ENCODE results near the gene ZNF660. TPM values are rescaled to one million over a fixed set of nuclear protein-coding genes. Genes with fewer than 3 reads are reported as not detected.
"Not testable (repeated sequence)": the region's sequence is repeated elsewhere in the genome, so short reads cannot be mapped to it uniquely, and the experiment has no call there.

Gene ZNF660
- 0.16 TPM for total RNA-seq

DNA sequence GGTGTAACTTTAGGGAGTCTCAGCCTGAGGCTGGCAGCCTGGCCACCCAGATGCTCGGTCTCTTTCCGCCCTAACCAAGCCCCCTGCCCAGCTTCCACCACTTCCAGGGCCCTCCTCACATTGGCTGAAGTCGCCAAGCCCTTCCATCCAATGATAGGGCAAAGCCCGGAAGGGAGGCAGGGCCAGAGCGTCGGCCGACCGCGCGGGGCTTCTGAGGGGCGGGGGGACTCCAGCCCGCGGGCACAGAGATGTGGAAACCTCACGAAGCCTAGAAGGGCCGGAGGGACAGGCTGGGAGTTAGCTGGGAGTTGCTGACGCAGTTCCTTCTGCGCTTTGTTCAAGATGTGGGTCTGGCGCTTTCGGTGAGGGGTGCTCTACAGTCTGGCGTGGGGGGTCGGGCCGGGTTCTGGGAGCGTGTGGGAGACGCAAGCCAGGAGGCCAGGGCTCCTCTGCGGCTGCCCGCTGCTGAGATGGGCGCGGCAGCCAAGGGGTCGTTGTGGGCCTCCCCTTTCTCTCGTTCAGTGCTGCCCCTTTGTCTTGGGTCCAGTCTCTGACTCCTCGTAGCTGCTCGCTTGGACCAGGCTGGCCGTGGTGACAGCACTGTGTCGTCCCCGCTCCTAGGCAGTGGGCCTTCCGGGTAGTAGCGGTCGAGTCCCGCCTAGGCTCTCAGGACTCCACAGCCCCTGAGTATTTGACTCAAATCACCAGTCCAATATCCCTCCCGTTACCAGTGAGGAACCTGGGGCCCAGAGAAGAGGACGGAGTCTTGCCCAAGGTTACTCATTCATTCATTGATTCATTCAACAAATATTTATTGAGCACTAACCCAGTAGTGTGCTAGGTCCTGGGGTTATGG is at the start of gene ZNF660:
TSS of gene ZNF660 (plus strand) at position 319 of the 856 bp plus-strand sequence. CDS start 9,230 bp downstream, outside the sequence.
- ATAC-seq = peak; percentile 58

DNA sequence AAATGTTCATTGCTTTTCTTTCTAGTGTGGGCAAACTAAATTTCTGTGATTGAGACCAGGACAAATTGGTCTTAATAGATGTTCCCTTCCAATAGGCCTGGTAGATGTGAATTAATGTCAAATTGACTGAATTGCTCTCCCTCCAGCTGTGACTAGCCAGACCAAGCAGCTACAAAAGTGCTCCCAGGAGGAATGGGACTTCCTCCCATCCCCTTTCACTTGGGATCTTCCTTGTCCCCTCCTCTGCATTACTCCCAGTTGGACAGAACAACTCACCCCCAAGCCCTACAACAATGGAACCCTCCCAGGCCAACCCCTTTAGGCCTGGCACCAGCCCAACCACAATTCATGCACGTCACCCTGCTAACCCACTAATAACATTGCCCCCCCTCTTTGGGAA is 49.4 kb upstream of the ZNF660 start:
- no peak for ATAC-seq

DNA sequence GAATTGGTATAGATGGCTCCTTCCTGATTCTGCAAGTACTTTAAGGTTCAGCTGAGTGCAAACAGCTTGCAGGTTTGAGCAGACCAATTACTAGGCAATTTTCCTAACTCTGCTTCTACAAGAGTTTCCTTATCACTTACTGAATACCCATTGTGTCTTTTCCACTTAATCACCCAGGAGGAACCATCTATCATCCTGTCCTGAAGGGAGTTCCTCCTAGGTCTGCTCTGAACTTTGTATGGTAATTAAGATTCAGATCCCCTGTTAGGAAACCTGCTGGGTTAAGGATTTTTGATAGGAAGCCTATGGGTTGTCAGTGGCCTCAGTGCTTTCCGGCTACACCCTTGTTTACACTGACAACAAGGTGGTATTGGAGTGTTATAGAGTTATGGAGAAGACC is 40.0 kb upstream of the ZNF660 start:
- ATAC-seq = not testable (repeated sequence)

DNA sequence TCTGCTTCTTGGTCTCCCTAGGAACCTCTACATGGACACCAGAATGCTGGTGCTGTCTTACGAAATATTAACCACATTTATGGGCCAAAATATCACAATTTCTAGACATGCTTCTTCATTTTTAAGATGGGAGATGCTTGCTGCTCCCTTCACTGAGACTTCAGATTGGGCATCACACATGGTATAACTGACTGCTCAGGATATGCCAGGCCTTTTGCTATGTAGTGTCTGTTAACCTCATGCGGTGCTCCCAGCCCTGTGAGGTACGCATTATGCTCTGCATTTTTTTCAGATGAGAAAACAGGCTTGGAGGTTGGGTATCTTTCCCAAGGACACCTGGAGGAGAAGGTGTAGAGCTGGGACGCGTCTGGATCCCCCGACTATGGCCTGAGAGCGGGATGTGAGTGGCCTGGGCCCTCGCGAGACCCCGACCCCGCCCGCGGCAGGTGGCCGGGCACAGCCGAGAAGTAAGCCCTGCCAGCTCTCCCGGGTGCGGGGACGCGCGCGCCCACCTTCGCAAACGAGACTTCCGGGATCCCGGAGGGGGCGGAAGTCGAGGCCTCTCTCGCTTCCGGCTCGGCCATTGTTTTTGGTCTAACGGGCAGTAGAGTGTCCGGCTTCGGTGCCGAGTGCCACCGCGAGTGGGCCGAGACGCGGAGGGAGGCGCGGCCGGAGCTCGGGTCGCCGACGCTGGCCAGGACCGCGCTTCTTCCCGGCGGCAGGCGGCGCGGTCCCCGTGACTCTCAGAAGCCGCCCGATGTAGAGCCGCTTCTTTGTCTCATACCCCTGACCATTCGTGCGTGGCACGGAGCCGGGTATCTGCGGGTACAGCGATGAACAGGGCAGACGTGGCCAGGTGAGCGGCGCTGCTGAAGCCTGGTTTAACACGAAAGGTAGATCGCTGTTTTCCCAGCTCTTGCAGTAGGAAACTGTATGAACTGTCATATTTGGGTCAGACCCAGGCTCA is 29.9 kb upstream of the ZNF660 start, which contains the start of gene ZKSCAN7:
TSS of gene ZKSCAN7 (plus strand) at position 568 of the 967 bp plus-strand sequence. CDS start 1,855 bp downstream, outside the sequence.
- peak; percentile 50 for ATAC-seq

DNA sequence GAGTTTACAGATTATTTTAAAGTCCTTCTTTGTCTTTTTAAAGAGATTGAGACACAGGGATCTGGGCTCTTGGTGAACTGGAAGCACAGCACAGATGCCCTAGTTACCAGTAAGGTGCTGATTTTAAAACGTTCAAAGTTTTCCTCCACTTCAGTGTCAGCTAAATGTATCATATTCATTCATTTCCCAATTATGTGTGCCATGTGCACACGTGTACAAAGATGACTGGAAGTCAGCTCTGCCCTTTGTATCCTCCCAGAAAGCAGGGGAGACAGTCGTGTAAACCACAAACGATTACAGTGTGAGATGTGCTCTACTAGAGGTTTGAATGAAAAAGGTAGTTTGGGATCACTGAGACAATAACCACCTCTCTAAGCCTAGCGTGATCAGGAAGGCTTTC is 29.0 kb upstream of the ZNF660 start:
- ATAC-seq = no peak

DNA sequence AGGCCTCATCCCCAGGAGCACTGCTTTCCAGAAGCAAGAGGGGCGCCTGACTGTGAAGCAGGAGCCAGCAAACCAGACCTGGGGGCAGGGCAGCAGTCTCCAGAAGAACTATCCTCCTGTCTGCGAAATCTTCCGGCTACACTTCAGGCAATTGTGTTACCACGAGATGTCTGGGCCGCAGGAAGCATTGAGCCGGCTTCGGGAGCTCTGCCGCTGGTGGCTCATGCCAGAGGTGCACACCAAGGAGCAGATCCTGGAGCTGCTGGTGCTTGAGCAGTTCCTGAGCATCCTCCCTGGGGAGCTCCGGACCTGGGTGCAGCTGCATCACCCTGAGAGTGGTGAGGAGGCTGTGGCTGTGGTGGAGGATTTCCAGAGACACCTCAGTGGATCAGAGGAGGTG is 27.7 kb upstream of the ZNF660 start:
- ATAC-seq = no peak

DNA sequence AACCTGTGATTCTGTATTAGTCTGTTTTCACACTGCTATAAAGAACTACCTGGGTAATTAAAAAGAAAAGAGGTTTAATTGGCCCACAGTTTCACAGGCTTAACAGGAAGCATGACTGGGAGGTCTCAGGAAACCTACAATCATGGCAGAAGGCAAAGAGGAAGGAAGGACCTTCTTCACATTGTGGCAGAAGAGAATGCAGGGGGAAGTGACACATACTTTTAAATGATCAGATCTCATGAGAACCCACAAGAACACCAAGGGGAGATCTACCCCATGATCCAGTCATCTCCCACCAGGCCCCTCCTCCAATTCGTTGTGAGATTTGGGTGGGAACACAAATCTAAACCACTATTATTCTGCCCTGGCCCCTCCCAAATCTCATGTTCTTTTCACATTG is 23.7 kb upstream of the ZNF660 start:
- ATAC-seq = no peak

DNA sequence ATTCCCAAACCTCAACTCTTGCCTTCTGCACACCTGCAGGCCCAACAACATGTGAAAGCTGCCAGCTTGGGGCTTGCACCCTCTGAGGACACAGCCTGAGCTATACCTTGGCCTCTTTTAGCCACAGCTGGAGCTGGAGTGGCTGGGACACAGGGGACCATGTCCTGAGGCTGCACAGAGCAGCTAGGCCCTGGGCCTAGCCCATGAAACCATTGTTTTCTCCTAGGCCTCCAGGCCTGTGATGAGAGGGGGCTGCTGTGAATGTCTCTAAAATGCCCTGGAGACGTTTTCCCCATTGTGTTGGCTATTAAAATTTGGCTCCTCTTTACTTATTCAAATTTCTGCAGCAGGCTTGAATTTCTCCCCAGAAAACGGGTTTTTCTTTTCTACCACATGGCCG is 22.6 kb upstream of the ZNF660 start:
- ATAC-seq = no peak

DNA sequence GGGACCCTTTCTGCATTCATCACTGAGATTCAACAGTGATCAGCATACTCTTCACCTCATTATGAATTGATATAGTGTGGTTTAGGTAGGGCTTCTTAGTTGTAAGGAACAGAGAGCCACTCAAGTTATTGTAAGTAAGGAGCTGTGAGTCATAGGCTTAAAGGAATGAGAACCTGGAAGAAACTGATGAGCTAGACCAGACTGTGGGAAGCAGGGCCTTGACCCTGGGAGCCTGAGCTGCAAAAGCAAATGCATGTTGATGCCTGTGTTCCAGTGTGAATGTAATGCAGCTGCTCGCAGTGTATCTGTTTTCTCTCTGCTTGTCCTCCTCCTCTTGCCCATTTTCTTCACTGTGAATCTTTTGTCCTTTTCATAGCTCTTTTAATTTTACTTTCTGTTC is 16.2 kb upstream of the ZNF660 start:
- ATAC-seq = no peak

DNA sequence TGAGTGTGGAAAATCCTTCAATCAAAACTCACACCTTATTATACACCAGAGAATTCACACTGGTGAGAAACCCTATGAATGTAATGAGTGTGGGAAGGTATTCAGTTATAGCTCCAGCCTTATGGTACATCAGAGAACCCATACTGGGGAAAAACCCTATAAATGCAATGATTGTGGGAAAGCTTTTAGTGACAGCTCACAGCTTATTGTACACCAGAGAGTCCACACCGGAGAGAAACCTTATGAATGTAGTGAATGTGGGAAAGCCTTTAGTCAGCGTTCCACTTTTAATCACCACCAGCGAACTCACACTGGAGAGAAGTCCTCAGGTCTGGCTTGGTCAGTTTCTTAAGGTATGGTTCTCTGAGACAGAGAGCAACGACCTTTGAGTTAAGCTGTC is 13.7 kb upstream of the ZNF660 start:
- ATAC-seq = no peak

DNA sequence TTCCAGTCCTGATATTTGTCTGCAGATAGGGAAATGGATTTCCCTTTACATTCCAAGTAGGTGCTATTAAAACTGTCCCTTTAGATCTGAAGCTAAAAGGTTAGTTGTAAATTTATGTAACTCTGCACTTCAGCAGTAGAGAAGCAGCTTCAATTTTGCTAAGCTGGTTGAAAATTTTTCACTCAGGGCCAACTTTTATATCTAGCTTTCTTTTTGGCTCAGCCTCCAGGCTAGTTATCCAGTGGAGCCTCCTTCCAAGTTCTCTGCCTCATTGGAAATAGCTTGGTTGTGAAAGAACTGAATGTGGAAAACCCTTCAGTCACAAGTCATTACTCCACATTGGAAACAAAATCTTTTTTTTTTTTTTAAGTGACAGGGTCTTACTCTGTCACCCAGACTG is 8.2 kb upstream of the ZNF660 start:
- no peak for ATAC-seq

DNA sequence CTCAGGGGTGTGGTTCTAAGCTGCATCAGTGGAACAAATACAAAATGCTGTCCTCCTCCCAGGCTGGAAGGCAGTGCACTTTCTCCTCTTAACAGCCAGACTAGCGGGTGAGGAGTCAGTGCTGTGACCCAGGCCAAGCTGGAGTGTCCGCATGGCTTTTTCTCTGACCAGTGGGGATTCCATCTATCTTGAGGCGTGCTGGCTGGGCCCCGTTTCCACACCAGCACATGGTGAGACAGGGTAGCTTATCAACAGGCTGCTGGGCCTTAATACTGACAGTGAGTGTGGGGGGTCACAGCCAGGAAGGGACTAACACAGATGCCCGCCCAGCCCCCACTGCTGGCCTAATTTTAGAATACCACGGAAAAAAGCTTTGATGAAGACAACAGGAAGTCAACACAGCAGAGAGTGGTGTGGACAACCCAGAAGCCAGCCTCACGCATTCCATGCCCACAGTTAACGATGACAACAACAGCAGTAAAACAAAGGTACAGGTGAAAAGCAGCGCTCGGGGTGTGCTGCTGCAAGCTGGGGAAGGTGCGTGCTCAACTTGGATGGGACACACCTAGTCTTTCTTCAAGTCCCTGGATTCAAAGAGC is 7.3 kb upstream of the ZNF660 start:
- ATAC-seq = not testable (repeated sequence)

DNA sequence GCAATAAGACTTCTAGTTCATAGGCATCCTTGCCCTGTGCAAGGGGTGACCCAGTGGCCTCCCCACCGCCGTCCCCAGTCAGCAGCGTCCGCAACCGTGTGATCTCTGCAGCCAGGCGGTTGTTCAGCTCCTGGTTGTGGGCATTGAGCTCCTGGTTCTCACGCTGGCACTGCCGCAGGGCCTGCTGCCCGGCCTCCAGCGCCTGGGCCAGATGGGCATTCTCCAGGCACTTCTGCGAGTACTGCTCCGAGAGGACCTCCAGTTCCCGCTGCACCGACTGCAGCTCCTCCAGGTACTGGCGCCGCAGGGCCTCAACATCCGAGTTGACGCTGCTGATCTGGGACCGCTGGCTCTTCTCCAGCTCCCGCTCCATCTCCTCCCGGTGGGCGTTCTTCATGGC is 6.4 kb upstream of the ZNF660 start:
- not testable (repeated sequence) for ATAC-seq

DNA sequence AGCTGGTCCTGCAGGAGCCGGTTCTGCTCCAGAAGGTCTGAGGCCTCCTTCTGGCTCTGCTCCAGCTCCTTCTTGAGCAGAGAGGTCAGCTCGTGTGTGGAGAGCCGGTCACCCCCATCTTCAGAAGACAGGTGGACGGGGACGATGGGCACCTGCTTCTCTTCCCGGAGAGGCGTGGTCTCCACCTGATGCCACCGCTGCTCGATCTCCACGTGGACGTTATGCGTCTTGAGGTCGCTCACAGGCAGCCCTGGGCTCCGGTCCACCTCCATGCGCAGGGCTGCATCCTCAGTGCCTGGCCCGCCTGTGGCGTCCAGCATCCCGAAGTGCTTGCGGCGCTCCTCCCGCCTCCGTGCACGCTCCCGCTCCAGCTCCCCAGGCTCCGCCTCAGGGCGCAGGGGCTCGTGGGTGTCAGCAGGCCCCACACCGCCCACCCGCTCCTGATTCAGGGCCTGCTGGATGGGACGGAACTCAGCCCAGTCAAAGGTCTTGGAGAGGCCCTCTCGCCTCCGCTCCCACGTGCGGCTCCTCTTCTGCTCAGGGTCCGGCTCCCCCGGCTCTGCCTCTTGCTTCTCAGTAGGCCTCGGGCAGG is 5.7 kb upstream of the ZNF660 start:
- ATAC-seq = not testable (repeated sequence)

DNA sequence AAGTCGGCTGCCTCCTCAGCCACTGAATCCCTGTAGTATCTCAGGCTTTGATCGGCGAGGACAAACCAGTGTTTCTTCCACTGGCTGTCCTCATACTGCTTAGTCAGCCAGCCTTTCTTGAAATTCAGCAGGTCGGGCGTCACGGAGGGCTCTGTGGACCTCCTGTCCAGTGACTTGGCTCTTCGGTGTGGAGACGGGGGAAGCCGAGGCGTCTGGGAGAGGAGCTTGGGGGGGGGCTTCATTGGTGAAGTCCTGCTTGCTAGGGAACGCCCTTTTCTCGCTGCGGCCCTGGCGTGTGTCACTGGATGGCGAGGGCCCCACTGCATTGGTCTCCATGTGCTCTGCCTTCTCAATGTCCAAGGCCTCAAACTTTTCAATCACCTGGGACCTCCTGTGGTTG is 5.0 kb upstream of the ZNF660 start:
- not testable (repeated sequence) for ATAC-seq

DNA sequence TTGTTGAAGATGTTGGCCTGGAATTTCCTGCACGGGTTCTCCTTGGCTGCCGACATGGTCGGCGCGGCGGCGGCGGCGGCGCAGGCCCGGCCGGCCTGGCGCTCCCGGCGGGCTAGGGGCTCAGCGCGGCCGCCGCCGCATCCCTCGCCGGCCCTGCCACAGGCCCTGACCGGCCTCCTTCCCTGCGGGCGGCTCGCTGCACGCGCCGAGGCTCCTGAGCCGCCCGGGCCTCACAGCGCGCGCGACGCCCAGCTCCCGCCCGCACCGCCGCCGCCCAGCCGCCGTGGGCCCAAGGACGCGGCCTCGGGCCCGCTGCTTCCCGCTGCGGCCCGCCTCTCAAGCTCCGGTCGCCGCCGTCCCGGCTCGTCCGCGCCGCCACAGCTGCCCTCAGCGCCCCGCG is 3.8 kb upstream of the ZNF660 start:
- not testable (repeated sequence) for ATAC-seq

DNA sequence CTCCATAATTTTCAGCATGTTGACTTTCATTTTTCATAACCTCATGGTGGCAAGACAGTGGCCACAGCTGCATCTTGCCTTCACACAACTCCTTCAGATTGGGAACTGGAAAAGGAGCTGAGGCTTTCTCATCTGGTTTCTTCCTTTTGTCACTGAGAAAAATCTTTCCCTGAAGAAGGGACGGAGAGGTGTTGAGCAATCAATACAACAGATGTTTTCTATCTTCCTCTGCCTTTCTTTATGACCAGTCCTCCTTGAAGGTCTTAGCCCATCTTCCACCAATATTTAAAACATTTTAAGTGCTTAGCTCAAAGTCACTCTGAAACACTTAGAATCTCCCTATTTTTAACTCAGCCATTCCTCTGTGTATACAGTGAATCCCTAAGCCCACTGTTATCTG is 11.9 kb downstream of the ZNF660 start:
- ATAC-seq = no peak

DNA sequence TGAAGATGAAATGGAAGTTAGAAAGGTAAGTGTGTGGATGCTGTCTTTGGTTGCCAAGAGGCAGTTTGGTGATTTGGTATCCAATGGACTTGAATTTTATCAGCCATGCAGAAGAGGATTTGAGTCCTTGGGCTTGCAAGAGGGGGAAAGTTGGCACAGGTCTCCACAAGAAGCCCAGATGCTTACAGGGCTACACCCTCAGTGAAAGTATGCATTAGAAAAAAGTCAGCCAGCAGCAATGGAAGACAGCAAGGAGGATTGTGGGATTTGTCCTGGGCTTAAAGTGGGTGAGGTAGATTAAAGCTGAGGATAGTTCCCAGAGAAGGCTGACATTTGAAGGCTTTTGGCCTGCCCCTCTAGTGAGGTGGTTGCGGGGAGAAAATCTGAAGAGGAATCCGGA is 17.0 kb downstream of the ZNF660 start:
- no peak for ATAC-seq

DNA sequence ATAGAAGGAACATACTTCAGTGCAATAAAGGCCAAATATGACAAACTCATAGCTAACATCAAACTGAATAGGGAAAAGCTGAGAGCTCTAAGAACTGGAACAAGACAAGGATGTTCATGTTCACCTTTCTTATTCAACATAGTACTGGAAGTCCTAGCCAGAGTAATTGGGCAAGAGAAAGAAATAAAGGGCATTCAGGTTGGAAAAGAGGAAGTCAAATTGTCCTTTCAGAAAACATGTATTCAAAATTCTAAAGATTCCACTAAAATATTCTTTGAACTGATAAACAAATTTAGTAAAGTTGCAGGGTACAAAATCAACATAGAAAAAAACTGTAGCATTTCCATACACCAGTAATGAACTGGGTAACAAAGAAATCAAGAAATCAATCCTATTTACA is 27.9 kb downstream of the ZNF660 start:
- no peak for ATAC-seq

DNA sequence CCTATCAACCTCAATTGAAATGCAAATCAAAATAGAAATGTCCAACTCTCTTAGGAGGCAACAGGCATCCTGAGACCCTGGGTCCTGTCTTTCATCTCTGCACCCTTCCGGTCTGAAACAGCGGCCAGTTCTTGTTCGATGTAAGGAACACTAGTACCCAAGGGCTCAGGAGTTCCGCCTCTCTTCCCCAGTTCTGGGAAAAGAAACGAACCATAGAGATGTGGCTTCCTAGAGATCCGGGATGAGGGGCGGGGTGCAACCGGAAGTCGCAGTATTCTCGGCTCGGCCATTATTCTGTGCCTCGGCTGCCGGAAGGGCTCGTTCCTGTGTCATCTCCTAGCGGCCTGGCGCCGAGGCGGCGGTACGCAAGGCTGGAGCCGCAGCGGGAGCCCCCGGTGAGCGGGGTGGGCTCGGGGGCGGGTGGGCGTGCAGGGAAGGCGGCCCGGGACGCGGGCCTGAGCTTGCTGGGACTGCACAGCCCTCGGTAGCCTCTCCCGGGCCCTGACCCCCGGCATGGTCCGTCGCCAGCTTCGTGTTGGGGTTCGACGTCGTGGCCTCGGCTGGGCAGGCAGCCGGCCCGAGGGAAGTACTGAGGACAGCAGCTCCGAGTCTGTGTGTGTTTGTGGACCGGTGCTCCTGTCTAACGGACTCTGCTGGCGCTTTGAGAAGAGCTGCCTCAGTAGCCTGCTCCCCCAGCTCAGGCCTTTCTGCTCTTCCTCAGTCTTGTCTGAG is 40.2 kb downstream of the ZNF660 start, which contains the start of gene ZNF197:
TSS of gene ZNF197 (plus strand) at position 288 of the 732 bp plus-strand sequence. CDS start 4,119 bp downstream, outside the sequence.
- peak; percentile 94 for ATAC-seq

DNA sequence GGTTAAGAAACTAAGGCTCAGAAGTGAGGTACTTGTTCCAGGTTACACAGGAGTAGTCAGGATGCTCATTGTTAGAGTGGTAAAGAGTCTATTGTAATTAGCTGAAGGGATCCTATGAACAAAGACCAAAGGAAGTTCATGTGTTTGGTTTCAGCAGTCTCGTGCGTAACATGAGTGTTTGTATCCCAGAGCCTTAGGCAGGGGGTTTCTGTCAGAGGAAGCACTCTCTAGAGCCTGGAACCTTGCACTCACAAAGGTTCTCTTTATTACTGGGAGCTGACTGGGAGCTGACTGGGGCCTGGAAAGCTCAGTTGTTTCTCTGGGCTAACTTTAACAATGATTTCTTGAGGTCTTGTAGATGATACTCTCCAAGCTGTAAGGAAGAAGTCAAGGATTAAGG is 44.0 kb downstream of the ZNF660 start:
- no peak for ATAC-seq

DNA sequence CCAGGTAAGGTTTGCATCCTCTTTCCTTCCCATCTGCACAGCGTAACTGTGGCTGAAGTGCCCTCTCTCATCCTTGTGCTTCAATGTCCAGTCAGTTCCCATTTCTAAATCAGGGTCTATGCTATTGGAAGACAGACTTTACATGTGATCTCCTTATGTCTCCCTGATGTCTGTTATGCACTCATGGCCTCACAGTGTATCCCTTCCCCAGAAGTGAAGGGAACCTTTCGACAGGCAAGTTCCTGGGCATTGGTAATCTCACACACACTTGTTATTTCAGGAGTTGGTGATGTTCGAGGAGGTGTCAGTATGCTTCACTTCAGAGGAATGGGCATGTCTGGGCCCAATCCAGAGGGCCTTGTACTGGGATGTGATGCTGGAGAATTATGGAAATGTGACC is 47.4 kb downstream of the ZNF660 start:
- no peak for ATAC-seq

Measured in esophagus mucosa (tissue), 1 donor.